Astrocyte of the spinal cord (primary cell): ENCODE measurements around the gene REN.

Experiments used
- DNase-seq: peaks from one replicate; pipeline ENCODE4 v3.0.0; 2011; ENCODE audit warnings: low read depth, low spot score
- H3K4me3 ChIP-seq: 2 replicates; pipeline ENCODE4 v1.5.1; 2011; ENCODE audit warnings: low read depth, mild to moderate bottlenecking, low read length, moderate library complexity
- CTCF ChIP-seq: IDR thresholded peaks from 2 replicates; pipeline ENCODE4 v1.5.1; 2012; ENCODE audit warnings: low read depth, mild to moderate bottlenecking, low read length, inconsistent platforms
- in situ Hi-C: cut with HindIII; loops from 2 replicates; pipeline ENCODE4 v1.10.0; 2017; ENCODE audit warnings: low sequenced_read_pairs

The REN gene

DNA sequence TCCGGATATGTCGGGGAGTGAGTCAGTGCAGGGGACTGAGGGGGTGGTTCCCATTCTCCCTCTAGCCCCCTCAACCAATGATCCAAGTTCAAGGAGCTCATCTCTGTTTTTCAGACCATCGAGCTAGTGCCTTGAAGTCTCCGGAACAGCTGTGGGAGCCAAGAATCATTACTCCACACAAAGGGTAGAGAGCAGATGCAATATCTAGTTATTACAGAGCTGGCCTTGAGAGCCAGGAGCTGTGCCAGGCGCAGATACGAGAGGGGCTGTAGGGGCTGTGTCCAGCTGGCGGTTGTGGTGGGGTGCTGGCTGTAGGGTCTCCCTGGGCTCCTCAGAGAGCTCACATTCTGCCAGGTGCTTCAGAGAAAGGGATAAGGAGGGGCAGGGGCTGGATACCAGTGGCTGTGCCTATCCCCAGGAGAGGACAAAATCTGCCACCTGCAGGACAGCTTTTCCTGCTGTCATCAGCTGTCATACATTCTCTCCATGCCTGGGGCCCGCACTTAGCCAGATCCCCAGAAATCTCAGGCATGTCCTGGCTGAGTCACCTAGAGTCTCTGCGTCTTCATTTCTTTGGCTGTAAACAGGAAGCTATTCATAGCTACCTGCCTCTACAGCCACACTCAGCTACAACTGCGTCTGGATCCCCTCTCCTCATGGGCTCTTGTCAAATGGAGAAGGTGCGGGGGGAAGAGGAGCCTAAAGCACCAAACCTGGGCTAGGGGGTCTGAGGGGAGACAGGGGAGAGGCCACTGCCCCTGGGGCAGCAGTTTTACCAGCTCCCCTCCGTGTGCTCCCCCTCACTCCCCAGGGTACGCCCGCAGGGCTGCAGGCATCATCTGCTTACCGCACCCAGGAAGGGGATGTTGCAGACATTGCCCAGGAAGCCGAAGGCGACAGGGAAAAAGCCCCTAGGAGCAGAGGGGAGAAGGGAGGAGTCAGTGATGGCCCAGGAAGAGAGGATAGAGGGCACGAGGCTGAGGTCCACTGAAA is 32.5 kb upstream of the REN start:
- TF ChIP-seq CTCF, result no peak
- peak; percentile 44 for DNase-seq
- no peak overlapping the region for H3K4me3 ChIP-seq
- in situ Hi-C loops, result no loop called here

- no peak overlapping the region for H3K4me3 ChIP-seq
- DNase-seq, result no peak
- in situ Hi-C loops, result no loop called here
- TF ChIP-seq CTCF, result no peak
Measured at GRCh38 chr1:204197068-204197467, 30.9 kb upstream of the REN start.

DNA sequence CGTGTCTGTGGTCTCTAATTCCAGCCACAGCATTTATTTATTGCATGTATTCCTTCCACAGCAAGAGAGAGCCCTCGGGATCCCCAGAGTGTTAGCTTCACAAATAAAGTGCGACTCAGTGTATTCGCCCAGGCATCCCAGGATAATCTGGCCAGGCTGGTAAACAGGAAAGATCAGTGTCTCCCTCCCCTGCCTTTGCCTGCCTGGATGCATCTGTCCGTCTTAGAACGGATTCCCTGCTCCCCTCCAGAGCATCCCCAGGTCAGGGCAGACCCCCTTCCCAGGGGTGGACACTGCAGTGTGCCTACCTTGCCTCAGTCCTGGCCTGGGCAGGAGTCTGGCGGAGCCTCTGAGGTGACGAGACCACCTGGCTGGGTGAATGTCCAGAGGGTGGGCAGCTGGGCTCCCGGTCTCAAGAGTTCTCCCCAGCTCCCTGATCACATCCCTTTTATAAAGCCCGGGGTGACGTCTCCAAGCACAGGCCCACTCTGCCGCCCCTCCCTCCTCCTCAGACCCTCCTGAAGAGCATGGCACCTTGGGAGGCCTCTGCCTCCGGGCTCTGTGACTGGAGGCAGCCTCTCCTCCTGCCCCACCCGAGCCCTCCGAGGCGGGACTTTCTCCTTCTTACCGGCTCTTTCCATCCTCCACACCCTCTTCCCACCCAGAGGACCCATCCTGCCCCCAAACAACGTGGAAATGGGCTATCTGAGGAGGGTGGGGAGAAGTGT is 30.1 kb upstream of the REN start, which contains the start of gene KISS1:
TSS of gene KISS1 (minus strand) at position 424 of the 728 bp plus-strand sequence. CDS start 3,615 bp downstream, outside the sequence.
- TF ChIP-seq CTCF, result no peak
- in situ Hi-C loops, result no loop called here
- no peak for DNase-seq
- no peak within 1 kb of the TSS for H3K4me3 ChIP-seq

DNA sequence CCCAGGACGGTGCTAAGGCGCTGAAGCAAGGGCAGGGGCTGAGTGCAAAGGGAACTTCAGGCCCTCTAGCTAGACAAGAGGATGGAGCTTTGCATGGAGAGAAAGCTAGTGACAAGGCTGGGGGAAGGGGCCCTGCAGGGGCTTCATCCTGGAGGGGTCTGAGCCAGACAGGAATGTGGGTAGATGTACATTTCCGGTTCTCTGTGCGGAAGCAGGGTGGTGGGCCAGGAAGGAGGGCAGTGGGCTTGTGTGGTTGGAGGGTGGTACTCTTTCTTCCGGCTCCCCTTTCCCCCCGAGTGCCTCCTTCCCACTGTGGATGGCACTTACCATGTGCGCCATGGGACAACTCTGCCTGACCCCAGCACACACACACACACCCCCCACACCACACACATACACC is 28.6 kb upstream of the REN start:
- no peak for DNase-seq
- no peak overlapping the region for H3K4me3 ChIP-seq
- in situ Hi-C loops, result no loop called here
- no peak for TF ChIP-seq CTCF

DNA sequence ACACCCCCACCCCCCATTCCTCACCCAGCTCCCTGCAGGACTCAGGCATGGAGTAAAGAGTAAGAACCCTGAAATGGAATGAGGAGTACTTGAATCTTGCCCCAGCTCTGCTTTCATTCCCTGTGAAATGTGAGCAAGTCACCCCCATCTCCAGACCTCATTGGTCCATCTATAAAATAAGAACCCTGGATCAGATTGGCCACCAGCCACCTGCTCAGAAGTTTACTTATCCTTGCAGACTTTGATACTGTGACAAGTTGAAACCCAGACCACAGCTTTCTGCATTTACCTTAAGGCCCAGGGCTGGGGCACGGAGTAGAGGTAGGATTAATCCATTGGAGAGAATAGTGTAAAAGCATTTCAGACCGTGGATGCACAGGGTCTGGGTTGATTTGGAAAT is 27.9 kb upstream of the REN start:
- in situ Hi-C loops, result no loop called here
- no peak for TF ChIP-seq CTCF

DNA sequence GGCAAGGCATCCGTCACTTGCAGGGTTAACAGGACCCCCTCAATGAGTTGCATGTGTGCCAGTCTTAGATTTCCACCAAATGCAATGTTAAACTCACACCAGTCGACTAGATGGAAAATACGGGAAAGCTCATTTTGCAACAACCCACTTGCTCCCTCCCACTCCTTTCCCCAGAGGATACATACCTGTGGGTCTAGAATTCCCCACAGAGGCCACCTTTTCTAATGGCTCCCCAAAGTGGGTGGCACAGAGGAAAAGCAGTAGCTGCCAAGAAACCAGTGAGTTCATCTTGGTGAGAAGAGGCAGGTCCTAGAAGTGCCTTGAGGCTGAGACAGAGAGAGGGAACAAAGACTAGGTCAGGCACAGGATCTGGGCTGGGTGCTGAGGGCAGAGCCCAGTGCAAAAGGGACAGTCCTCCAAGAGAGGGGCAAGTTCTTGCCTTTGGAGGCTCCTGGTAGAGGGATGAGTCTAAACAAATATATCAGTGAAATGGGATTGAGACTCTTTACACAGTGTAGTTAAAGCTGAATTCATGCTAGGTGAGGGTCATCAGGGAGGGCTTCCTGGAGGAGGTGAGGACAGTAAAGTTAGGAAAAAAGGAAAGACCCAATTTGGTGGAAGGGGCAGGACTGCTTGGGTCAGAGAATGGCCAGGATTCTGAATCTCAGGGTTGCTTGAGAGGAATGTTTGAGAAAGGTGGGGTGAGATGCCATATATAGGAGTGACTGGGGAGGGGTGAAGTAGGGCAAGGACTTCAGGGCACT is 26.6 kb upstream of the REN start:
- TF ChIP-seq CTCF, result no peak
- in situ Hi-C loops, result no loop called here
- no peak overlapping the region for H3K4me3 ChIP-seq
- DNase-seq, result no peak

More for the DNA sequence above, 27.9 kb upstream of the REN start:
- no peak for DNase-seq
- H3K4me3 ChIP-seq, result no peak overlapping the region
